ENCODE measurements around the gene CTTNBP2NL. TPM values are rescaled to one million over a fixed set of nuclear protein-coding genes. Genes with fewer than 3 reads are reported as not detected.
A peak's percentile ranks its signal among the peaks of the same experiment; 100 is the strongest.

Gene CTTNBP2NL
- total and polyA plus RNA-seq, 8 donors = 3.6 to 41.5 (median 13.7) TPM

- 42 to 63% (median 51%) methylated on average over 3 of the region's 3 CpGs for WGBS, 5 donors
- DNase-seq = peak in 1 of 2 donors; percentile 47
- H3K27ac ChIP-seq = peak overlapping the region in 1 of 5 donors; percentile 55
- peaks cover 15 to 24% (median 19%) of the 10 kb centered on the region in 4 donors for H3K36me3 ChIP-seq
- intact Hi-C loops (cut with DNase I; ENCODE audit: low total_unique reads) = loop anchor here (5.0 kb wide), 1 partner anchor 69 kb away; no protein-coding TSS in a partner anchor
- H3K4me3 ChIP-seq = no peak overlapping the region
- H3K27me3 ChIP-seq = no peaks in the 10 kb centered on the region
- no peaks in the 10 kb centered on the region for H3K9me3 ChIP-seq
- no peak for TF ChIP-seq POLR2AphosphoS5 (IDR thresholded peaks at IDR 0.05)
- TF ChIP-seq CTCF (IDR thresholded peaks at IDR 0.05) = no peak
- no peak for TF ChIP-seq POLR2A (IDR thresholded peaks at IDR 0.05)
- TF ChIP-seq EP300 (IDR thresholded peaks at IDR 0.05) = no peak
- peaks cover 3 to 35% (median 15%) of the 10 kb centered on the region in 4 donors for H3K4me1 ChIP-seq
Measured at GRCh38 chr1:112461200-112461871, 65.3 kb downstream of the CTTNBP2NL start.

GRCh38 chr1:112462953-112463279 lies 66.9 kb downstream of the CTTNBP2NL start:
- peaks cover 3 to 42% (median 19%) of the 10 kb centered on the region in 4 donors for H3K4me1 ChIP-seq
- DNase-seq = no peak
- no peaks in the 10 kb centered on the region for H3K27me3 ChIP-seq

GRCh38 chr1:112464501-112464900 lies 68.5 kb downstream of the CTTNBP2NL start:
- WGBS, 5 donors = 34 to 48% (median 40%) methylated on average over 4 of the region's 4 CpGs
- H3K4me1 ChIP-seq = peaks cover 3 to 42% (median 19%) of the 10 kb centered on the region in 4 donors
- no peak for TF ChIP-seq POLR2AphosphoS5 (IDR thresholded peaks at IDR 0.05)
- no peak for TF ChIP-seq EP300 (IDR thresholded peaks at IDR 0.05)
- intact Hi-C loops (cut with DNase I; ENCODE audit: low total_unique reads) = loop anchor here (5.0 kb wide), 1 partner anchor 72 kb away; no protein-coding TSS in a partner anchor
- no peaks in the 10 kb centered on the region for H3K27me3 ChIP-seq
- H3K9me3 ChIP-seq = no peaks in the 10 kb centered on the region
- H3K36me3 ChIP-seq = no peaks in the 10 kb centered on the region
- peak in 1 of 2 donors; percentile 50 for DNase-seq
- H3K27ac ChIP-seq = peak overlapping the region in 3 of 5 donors; percentile 7 to 81 (median 66)
- no peak overlapping the region for H3K4me3 ChIP-seq

More at GRCh38 chr1:112462953-112463279, 66.9 kb downstream of the CTTNBP2NL start:
- H3K27ac ChIP-seq = peak overlapping the region in 1 of 5 donors; percentile 55
- H3K4me3 ChIP-seq = no peak overlapping the region
- TF ChIP-seq CTCF (IDR thresholded peaks at IDR 0.05) (no peak), POLR2A (IDR thresholded peaks at IDR 0.05) (no peak), POLR2AphosphoS5 (IDR thresholded peaks at IDR 0.05) (no peak), EP300 (IDR thresholded peaks at IDR 0.05) (no peak)
- no peaks in the 10 kb centered on the region for H3K9me3 ChIP-seq
- peaks cover 0 to 8% (median 3%) of the 10 kb centered on the region in 4 donors for H3K36me3 ChIP-seq
- intact Hi-C loops (cut with DNase I; ENCODE audit: low total_unique reads) = loop anchor here (5.0 kb wide), 1 partner anchor 71 kb away; no protein-coding TSS in a partner anchor
- 58 to 83% (median 69%) methylated on average over 1 of the region's 1 CpG for WGBS, 5 donors

GRCh38 chr1:112465122-112465521 lies 69.1 kb downstream of the CTTNBP2NL start:
- no peaks in the 10 kb centered on the region for H3K36me3 ChIP-seq
- 50 to 70% (median 65%) methylated on average over 5 of the region's 5 CpGs for WGBS, 5 donors
- H3K4me3 ChIP-seq = no peak overlapping the region
- no peaks in the 10 kb centered on the region for H3K27me3 ChIP-seq
- peak in 1 of 2 donors; percentile 46 for DNase-seq
- no peaks in the 10 kb centered on the region for H3K9me3 ChIP-seq
- H3K27ac ChIP-seq = peak overlapping the region in 4 of 5 donors; percentile 41 to 81 (median 62)
- intact Hi-C loops (cut with DNase I; ENCODE audit: low total_unique reads) = no loop called here
- peaks cover 3 to 42% (median 19%) of the 10 kb centered on the region in 4 donors for H3K4me1 ChIP-seq
- TF ChIP-seq CTCF (IDR thresholded peaks at IDR 0.05) (no peak), POLR2A (IDR thresholded peaks at IDR 0.05) (no peak), POLR2AphosphoS5 (IDR thresholded peaks at IDR 0.05) (no peak), EP300 (IDR thresholded peaks at IDR 0.05) (no peak)

Data from stomach (tissue), 9 donors.